HepG2 (cell line): ENCODE measurements around the gene PPP2R5D. TPM values are rescaled to one million over a fixed set of nuclear protein-coding genes. Genes with fewer than 3 reads are reported as not detected.

Experiments used
- CENPT ChIP-seq: sonication (generic); formaldehyde crosslinking; IDR thresholded peaks from 2 replicates; pipeline ENCODE4 v1.8.0; 2022; ENCODE audit warnings: low read depth, mild to moderate bottlenecking, moderate library complexity, missing genetic modification reagents
- RNF2 ChIP-seq: fragments of 450-650 bp; conservative IDR thresholded peaks from 2 replicates; pipeline ENCODE4 v1.6.1; 2016; ENCODE audit warnings: low read depth
- SIN3A ChIP-seq: IDR thresholded peaks from 2 replicates; pipeline ENCODE4 v1.6.1; 2011; ENCODE audit warnings: low read depth, mild to moderate bottlenecking, control low read depth, low read length, borderline replicate concordance
- SRSF9 ChIP-seq: fragments of 200-400 bp; formaldehyde crosslinking; IDR thresholded peaks from 2 replicates; pipeline ENCODE4 v1.6.1; 2018; ENCODE audit warnings: borderline replicate concordance, mild to moderate bottlenecking, low read depth, low read length; ENCODE audit not compliant: insufficient read depth, poor library complexity, severe bottlenecking
- STAT5B ChIP-seq: sonication (generic); formaldehyde crosslinking; IDR thresholded peaks from 2 replicates; pipeline ENCODE4 v1.4.0; 2020; ENCODE audit warnings: missing genetic modification reagents
- TGIF2 ChIP-seq: IDR thresholded peaks from 2 replicates; pipeline ENCODE4 v1.6.1; 2016; ENCODE audit warnings: control low read depth, missing compliant biosample characterization
- ZBTB20 ChIP-seq: sonication (generic); formaldehyde crosslinking; IDR thresholded peaks from 2 replicates; pipeline ENCODE4 v1.8.1; 2023; ENCODE audit warnings: missing genetic modification reagents, low read depth, mild to moderate bottlenecking, borderline replicate concordance
- ZFP1 ChIP-seq: IDR thresholded peaks from 2 replicates; pipeline ENCODE4 v1.6.1; 2016
- ZNF510 ChIP-seq: sonication (generic); formaldehyde crosslinking; IDR thresholded peaks from 2 replicates; pipeline ENCODE4 v1.4.0; 2020; ENCODE audit warnings: low read depth, mild to moderate bottlenecking, missing genetic modification reagents
- ZNF543 ChIP-seq: sonication (generic); formaldehyde crosslinking; IDR thresholded peaks from 2 replicates; pipeline ENCODE4 v1.4.0; 2020; ENCODE audit warnings: mild to moderate bottlenecking, missing genetic modification reagents
- ZNF556 ChIP-seq: sonication (generic); formaldehyde crosslinking; IDR thresholded peaks from 2 replicates; pipeline ENCODE4 v1.4.0; 2020; ENCODE audit warnings: mild to moderate bottlenecking, missing genetic modification reagents, borderline replicate concordance
- ZNF609 ChIP-seq: sonication (generic); formaldehyde crosslinking; IDR thresholded peaks from 2 replicates; pipeline ENCODE4 v1.4.0; 2020; ENCODE audit warnings: mild to moderate bottlenecking, missing genetic modification reagents, borderline replicate concordance
- ZNF782 ChIP-seq: sonication (generic); formaldehyde crosslinking; IDR thresholded peaks from 2 replicates; pipeline ENCODE4 v1.4.0; 2020; ENCODE audit warnings: missing genetic modification reagents, mild to moderate bottlenecking, borderline replicate concordance
- polyA plus RNA-seq, 8 experiments: library from polyadenylated mRNA; depleted of rRNA in 3 of 8; stranded (reverse) in 7 of 8; unstranded in 1 of 8; fragments of >200 nt; fragmentation: Illumina TruSeq in 4 of 8; extraction: Trizol in 4 of 8; gene quantifications; 2 replicates each; pipeline versions ENCODE4 v1.2.1 to v1.2.3, GENCODE V29; 2011 to 2016; ENCODE audit warnings: low read depth in 4 of 8, missing spikeins in 1 of 8, mixed read lengths in 1 of 8; ENCODE audit not compliant: insufficient read depth in 1 of 8
- total RNA-seq, 5 experiments: library from RNA; depleted of rRNA; stranded (reverse); fragments of >200 nt; fragmentation: Illumina TruSeq; extraction: Trizol; gene quantifications; 2 replicates each; pipeline ENCODE4 v1.2.3, GENCODE V29; 2016; ENCODE audit warnings: low read depth in 1 of 5
- TF ChIP-seq, protein P1 (sequence below): sonication (generic); formaldehyde crosslinking; conservative IDR thresholded peaks from 2 replicates; pipeline ENCODE4 v1.8.0; 2022; ENCODE audit warnings: mild to moderate bottlenecking, moderate library complexity, missing genetic modification reagents
- TF ChIP-seq, protein P2 (sequence below): sonication (generic); formaldehyde crosslinking; IDR thresholded peaks from 2 replicates; pipeline ENCODE4 v1.5.1; 2020; ENCODE audit warnings: missing genetic modification reagents, mild to moderate bottlenecking, borderline replicate concordance
- TF ChIP-seq, protein P3 (sequence below): sonication (generic); formaldehyde crosslinking; IDR thresholded peaks from 2 replicates; pipeline ENCODE4 v1.5.0; 2020; ENCODE audit warnings: missing genetic modification reagents
- TF ChIP-seq, protein P4 (sequence below): sonication (generic); formaldehyde crosslinking; IDR thresholded peaks from 2 replicates; pipeline ENCODE4 v1.8.1; 2022; ENCODE audit warnings: mild to moderate bottlenecking, missing genetic modification reagents

PPP2R5D gene
- total and polyA plus RNA-seq, 2 of the 13 experiments (the other 11 are each of a cell fraction or from before 2014, with no cell fraction given): 53.7 to 60.4 TPM

GRCh38 chr6:42960243-42961019 is 23.9 kb upstream of the PPP2R5D start, which contains the start of gene GNMT (continued):
- TF ChIP-seq, protein P1, sequence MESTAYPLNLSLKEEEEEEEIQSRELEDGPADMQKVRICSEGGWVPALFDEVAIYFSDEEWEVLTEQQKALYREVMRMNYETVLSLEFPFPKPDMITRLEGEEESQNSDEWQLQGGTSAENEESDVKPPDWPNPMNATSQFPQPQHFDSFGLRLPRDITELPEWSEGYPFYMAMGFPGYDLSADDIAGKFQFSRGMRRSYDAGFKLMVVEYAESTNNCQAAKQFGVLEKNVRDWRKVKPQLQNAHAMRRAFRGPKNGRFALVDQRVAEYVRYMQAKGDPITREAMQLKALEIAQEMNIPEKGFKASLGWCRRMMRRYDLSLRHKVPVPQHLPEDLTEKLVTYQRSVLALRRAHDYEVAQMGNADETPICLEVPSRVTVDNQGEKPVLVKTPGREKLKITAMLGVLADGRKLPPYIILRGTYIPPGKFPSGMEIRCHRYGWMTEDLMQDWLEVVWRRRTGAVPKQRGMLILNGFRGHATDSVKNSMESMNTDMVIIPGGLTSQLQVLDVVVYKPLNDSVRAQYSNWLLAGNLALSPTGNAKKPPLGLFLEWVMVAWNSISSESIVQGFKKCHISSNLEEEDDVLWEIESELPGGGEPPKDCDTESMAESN (CRISPR knock-in tag): peak; percentile 88
- TF ChIP-seq ZNF556 (CRISPR knock-in tag) (peak; percentile 84; the same call in 1 of the 2 replicates), ZNF510 (CRISPR knock-in tag) (0 out of 2 replicates have a peak, but pooled peaks have one; percentile 66), SRSF9 (no peak), STAT5B (CRISPR knock-in tag) (no peak), ZNF782 (peak; percentile 39; the same call in 1 of the 2 replicates), RNF2 (0 out of 2 replicates have a peak, but pooled peaks have one; percentile 48), SIN3A (peak; percentile 91; the same call in 1 of the 2 replicates), CENPT (CRISPR knock-in tag) (0 out of 2 replicates have a peak, but pooled peaks have one; percentile 40), ZNF609 (CRISPR knock-in tag) (no peak), ZFP1 (CRISPR knock-in tag) (peak; percentile 48; the same call in 1 of the 2 replicates), TGIF2 (CRISPR knock-in tag) (peak; percentile 97), ZNF543 (CRISPR knock-in tag) (peak; percentile 65; the same call in 1 of the 2 replicates), ZBTB20 (CRISPR knock-in tag) (no peak)
- TF ChIP-seq, protein P2, sequence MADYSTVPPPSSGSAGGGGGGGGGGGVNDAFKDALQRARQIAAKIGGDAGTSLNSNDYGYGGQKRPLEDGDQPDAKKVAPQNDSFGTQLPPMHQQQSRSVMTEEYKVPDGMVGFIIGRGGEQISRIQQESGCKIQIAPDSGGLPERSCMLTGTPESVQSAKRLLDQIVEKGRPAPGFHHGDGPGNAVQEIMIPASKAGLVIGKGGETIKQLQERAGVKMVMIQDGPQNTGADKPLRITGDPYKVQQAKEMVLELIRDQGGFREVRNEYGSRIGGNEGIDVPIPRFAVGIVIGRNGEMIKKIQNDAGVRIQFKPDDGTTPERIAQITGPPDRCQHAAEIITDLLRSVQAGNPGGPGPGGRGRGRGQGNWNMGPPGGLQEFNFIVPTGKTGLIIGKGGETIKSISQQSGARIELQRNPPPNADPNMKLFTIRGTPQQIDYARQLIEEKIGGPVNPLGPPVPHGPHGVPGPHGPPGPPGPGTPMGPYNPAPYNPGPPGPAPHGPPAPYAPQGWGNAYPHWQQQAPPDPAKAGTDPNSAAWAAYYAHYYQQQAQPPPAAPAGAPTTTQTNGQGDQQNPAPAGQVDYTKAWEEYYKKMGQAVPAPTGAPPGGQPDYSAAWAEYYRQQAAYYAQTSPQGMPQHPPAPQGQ (CRISPR knock-in tag): peak; percentile 81; the same call in 1 of the 2 replicates
- TF ChIP-seq, protein P3, sequence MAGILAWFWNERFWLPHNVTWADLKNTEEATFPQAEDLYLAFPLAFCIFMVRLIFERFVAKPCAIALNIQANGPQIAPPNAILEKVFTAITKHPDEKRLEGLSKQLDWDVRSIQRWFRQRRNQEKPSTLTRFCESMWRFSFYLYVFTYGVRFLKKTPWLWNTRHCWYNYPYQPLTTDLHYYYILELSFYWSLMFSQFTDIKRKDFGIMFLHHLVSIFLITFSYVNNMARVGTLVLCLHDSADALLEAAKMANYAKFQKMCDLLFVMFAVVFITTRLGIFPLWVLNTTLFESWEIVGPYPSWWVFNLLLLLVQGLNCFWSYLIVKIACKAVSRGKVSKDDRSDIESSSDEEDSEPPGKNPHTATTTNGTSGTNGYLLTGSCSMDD (CRISPR knock-in tag): peak; percentile 13; the same call in 1 of the 2 replicates
- TF ChIP-seq, protein P4, sequence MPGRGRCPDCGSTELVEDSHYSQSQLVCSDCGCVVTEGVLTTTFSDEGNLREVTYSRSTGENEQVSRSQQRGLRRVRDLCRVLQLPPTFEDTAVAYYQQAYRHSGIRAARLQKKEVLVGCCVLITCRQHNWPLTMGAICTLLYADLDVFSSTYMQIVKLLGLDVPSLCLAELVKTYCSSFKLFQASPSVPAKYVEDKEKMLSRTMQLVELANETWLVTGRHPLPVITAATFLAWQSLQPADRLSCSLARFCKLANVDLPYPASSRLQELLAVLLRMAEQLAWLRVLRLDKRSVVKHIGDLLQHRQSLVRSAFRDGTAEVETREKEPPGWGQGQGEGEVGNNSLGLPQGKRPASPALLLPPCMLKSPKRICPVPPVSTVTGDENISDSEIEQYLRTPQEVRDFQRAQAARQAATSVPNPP: peak; percentile 48
